Mucosa of descending colon (tissue), 3 donors: ENCODE results near the gene DIP2A. TPM values are rescaled to one million over a fixed set of nuclear protein-coding genes. Genes with fewer than 3 reads are reported as not detected.

Experiments used
- ATAC-seq: fragments of 200-7000 bp; cut with Tn5 transposase; one replicate; pipeline ENCODE4 v1.9.1; 2020; ENCODE audit warnings: mild to moderate bottlenecking, moderate library complexity
- DNase-seq, 3 donors: peaks; one replicate each; pipeline ENCODE4 v3.0.0-alpha.2; 2020
- H3K36me3 ChIP-seq: fragments of 200-600 bp; one replicate; pipeline ENCODE4 v1.8.0; 2021; ENCODE audit warnings: low read depth, mild to moderate bottlenecking
- H3K4me1 ChIP-seq: fragments of 200-600 bp; one replicate; pipeline ENCODE4 v1.8.0; 2021; ENCODE audit warnings: low read depth, mild to moderate bottlenecking
- H3K4me3 ChIP-seq: fragments of 200-600 bp; one replicate; pipeline ENCODE4 v1.8.0; 2021; ENCODE audit warnings: mild to moderate bottlenecking
- H3K9me3 ChIP-seq: fragments of 200-600 bp; one replicate; pipeline ENCODE4 v1.8.0; 2021; ENCODE audit warnings: mild to moderate bottlenecking
- intact Hi-C, 2 donors: fragments of 100-400 bp; cut with DNase I in 1 of 2; cut with micrococcal nuclease in 1 of 2; formaldehyde crosslinking; loops; one replicate each; pipeline versions ENCODE4 v1.11.0 to v1.11.1; 2022; cut with DNase I, micrococcal nuclease
- total RNA-seq, 3 donors: library from RNA; stranded (reverse); fragmentation: NEBNext Ultra II Directional in 2 of 3; extraction: Animal tissue kit (Norgen Biotek cat#: 25700) in 2 of 3; gene quantifications; one replicate each; pipeline versions ENCODE4 v1.2.1 to v1.2.4, GENCODE V29; 2021 to 2023
- TF ChIP-seq, protein P1 (sequence below): fragments of 200-600 bp; IDR thresholded peaks from one replicate; pipeline ENCODE4 v1.8.0; 2022; ENCODE audit warnings: antibody characterized with exemption, mild to moderate bottlenecking
- donor health status: DM: no; HTN: no; CAD: no; lungs with moderate emphysema.
- donor health status: DM: no; HTN: no; CAD: no.
- donor health status: DM: no; HTN: yes; CAD: no.

DIP2A gene
- total RNA-seq, 3 donors from 2014 or later = 43.8 to 56.7 (median 49.3) TPM

- ATAC-seq (no peak), DNase-seq (no peak)
- H3K36me3 ChIP-seq = no peaks in the 10 kb centered on the region
- intact Hi-C loops = no loop called here
- no peaks in the 10 kb centered on the region for H3K9me3 ChIP-seq
- no peak overlapping the region for H3K4me3 ChIP-seq
- no peaks in the 10 kb centered on the region for H3K4me1 ChIP-seq
- TF ChIP-seq, protein P1, sequence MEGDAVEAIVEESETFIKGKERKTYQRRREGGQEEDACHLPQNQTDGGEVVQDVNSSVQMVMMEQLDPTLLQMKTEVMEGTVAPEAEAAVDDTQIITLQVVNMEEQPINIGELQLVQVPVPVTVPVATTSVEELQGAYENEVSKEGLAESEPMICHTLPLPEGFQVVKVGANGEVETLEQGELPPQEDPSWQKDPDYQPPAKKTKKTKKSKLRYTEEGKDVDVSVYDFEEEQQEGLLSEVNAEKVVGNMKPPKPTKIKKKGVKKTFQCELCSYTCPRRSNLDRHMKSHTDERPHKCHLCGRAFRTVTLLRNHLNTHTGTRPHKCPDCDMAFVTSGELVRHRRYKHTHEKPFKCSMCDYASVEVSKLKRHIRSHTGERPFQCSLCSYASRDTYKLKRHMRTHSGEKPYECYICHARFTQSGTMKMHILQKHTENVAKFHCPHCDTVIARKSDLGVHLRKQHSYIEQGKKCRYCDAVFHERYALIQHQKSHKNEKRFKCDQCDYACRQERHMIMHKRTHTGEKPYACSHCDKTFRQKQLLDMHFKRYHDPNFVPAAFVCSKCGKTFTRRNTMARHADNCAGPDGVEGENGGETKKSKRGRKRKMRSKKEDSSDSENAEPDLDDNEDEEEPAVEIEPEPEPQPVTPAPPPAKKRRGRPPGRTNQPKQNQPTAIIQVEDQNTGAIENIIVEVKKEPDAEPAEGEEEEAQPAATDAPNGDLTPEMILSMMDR = no peak
These were observed 151.5 kb downstream of the DIP2A start for GRCh38 chr21:46610018-46610701.

GRCh38 chr21:46613391-46613790 is 154.7 kb downstream of the DIP2A start:
- TF ChIP-seq, protein P1 = no peak
- no peaks in the 10 kb centered on the region for H3K9me3 ChIP-seq

GRCh38 chr21:46616050-46616449 is 157.4 kb downstream of the DIP2A start:
- TF ChIP-seq, protein P1 = no peak
- H3K4me1 ChIP-seq = no peaks in the 10 kb centered on the region
- no peaks in the 10 kb centered on the region for H3K9me3 ChIP-seq
- DNase-seq (no peak), ATAC-seq (no peak)
- no peaks in the 10 kb centered on the region for H3K36me3 ChIP-seq
- H3K4me3 ChIP-seq = no peak overlapping the region
- intact Hi-C loops = no loop called here

More at GRCh38 chr21:46613391-46613790, 154.7 kb downstream of the DIP2A start:
- no peak overlapping the region for H3K4me3 ChIP-seq
- no peaks in the 10 kb centered on the region for H3K4me1 ChIP-seq
- ATAC-seq (no peak), DNase-seq (no peak)
- H3K36me3 ChIP-seq = no peaks in the 10 kb centered on the region
- intact Hi-C loops = no loop called here

- TF ChIP-seq, protein P1 = no peak
- H3K9me3 ChIP-seq = no peaks in the 10 kb centered on the region
- no peaks in the 10 kb centered on the region for H3K36me3 ChIP-seq
- ATAC-seq (no peak), DNase-seq (no peak)
- H3K4me3 ChIP-seq = no peak overlapping the region
- no peaks in the 10 kb centered on the region for H3K4me1 ChIP-seq
- intact Hi-C loops = no loop called here
These were observed 158.0 kb downstream of the DIP2A start for GRCh38 chr21:46616656-46617055.

- ATAC-seq = no peak
- intact Hi-C loops = no loop called here
- DNase-seq = no peak
- Histone ChIP-seq H3K36me3 (no peaks in the 10 kb centered on the region), H3K4me3 (no peak overlapping the region), H3K9me3 (no peaks in the 10 kb centered on the region), H3K4me1 (no peaks in the 10 kb centered on the region)
- TF ChIP-seq, protein P1 = no peak
These were observed 158.8 kb downstream of the DIP2A start for GRCh38 chr21:46617267-46618051.
